ENCODE data around the gene PHYHIPL.
A peak's percentile ranks its signal among the peaks of the same experiment; 100 is the strongest.

PHYHIPL gene

GRCh38 chr10:59176241-59177030 is at the start of gene PHYHIPL:
Gene PHYHIPL, plus strand, starts transcription at chr10:59176643. Its CDS starts 211 bp downstream, at chr10:59176854.
- no peak for DNase-seq (ENCODE audit: low read depth, low spot score)

DNA sequence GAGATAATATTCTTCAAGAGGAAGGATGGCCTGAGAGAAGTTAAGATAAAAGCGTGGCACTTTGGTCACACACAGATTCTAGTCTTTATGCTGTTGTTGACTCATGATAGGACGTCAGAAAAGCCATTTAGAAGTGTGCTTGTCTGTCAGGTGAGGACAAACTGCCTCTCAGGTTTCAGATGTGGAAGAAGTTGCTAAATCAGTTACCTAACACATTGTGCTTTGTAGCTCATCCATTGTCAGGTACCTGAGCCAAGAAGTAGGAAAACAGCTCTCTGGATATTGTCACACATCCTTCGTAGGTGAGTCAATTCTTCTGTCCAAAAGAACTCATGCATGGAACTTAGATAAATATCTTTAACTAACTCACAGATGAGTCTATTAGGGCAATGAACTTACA is 49.5 kb upstream of the PHYHIPL start:
- no peak for DNase-seq (ENCODE audit: low read depth, low spot score)

GRCh38 chr10:59127991-59128390 is 48.5 kb upstream of the PHYHIPL start:
- no peak for DNase-seq (ENCODE audit: low read depth, low spot score)

DNA sequence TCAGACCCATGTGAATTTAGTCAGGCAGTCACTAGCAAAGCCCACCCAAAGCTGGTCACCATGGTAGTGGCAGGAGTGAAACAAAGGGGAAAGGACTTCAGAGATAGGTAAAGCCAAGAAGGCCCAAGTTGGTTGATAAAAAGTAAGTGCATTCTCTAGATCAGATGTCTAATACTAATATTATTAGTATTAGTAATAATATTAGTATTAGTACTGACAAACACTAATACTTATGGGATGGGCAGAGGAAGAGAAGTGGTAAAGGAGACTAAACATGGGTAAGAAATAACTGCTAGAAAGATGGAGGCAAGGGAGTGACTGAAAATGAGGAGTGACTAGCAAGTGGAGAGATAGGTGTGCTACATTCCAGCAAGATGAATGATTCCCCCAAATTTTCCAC is 46.6 kb upstream of the PHYHIPL start:
- DNase-seq (ENCODE audit: low read depth, low spot score): no peak

DNA sequence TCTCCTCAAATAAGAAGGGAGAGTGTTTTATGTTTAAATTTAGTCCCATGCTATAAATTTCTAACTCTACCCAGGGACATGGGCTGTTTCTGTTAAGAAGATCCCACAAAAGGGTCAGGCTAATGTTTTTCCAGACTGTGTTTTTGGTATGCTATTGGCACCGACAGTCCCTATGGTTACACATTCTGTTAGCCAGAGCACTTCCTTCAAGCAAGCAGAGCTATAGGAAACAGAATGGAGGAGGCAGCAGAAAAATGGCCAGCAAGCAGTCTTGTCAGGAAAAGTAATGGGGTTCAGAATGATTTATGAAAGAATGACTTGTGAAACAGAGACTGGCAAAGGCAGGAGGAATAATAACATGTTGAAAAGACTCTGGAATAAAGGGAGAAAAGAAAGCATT is 44.8 kb upstream of the PHYHIPL start:
- DNase-seq (ENCODE audit: low read depth, low spot score): no peak

GRCh38 chr10:59133841-59134593 is 42.4 kb upstream of the PHYHIPL start:
- DNase-seq (ENCODE audit: low read depth, low spot score): no peak

DNA sequence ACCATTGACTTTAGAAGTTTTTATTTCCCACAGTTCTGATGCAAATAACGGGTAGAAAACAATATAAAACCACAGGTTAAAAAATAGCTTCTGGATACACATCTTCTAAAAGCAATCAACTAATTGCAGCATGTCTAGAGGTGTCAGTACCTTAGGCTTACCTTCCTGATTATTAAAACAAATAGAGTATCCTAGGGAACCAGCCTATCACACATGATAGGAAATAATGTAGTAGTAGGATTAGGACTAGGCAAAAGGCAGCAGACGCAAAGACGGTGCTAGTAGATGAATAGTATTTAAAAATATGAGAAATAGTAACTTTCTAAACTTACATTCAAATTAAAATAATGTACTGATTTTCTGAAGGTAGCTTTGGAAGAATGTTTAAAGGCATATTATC is 41.7 kb upstream of the PHYHIPL start:
- no peak for DNase-seq (ENCODE audit: low read depth, low spot score)

DNA sequence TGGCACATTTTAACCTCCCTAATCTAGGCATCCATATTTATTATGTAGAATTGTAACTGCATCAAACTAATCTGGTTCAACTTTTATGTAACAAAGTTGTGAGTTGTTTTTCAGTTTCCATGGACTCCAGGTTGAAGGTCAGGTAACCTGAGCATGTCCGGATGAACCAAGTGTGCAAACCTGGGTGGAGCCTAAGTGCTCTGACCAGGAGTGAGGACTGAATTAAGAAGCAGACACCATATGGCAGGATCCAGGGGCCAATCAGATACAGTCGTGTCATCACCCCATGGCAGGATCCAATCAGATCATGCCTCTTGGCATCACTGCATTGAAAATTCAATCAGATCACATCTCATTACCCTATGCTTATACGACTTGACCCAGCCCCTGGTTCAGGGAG is 41.2 kb upstream of the PHYHIPL start:
- no peak for DNase-seq (ENCODE audit: low read depth, low spot score)

GRCh38 chr10:59138052-59138451 is 38.4 kb upstream of the PHYHIPL start:
- DNase-seq (ENCODE audit: low read depth, low spot score): no peak

GRCh38 chr10:59143544-59143943 is 32.9 kb upstream of the PHYHIPL start:
- no peak for DNase-seq (ENCODE audit: low read depth, low spot score)

GRCh38 chr10:59148701-59149100 is 27.7 kb upstream of the PHYHIPL start:
- DNase-seq (ENCODE audit: low read depth, low spot score): no peak

GRCh38 chr10:59155556-59155955 is 20.9 kb upstream of the PHYHIPL start:
- no peak for DNase-seq (ENCODE audit: low read depth, low spot score)

- DNase-seq (ENCODE audit: low read depth, low spot score): no peak
Measured at GRCh38 chr10:59167512-59167911, 8.9 kb upstream of the PHYHIPL start.

- DNase-seq (ENCODE audit: low read depth, low spot score): no peak
Measured at GRCh38 chr10:59172567-59172966, 3.9 kb upstream of the PHYHIPL start.

- DNase-seq (ENCODE audit: low read depth, low spot score): no peak
Measured at GRCh38 chr10:59173414-59173813, 3.0 kb upstream of the PHYHIPL start.

- DNase-seq (ENCODE audit: low read depth, low spot score): no peak
Measured at GRCh38 chr10:59175538-59176240, 754 bp upstream of the PHYHIPL start.

GRCh38 chr10:59177031-59177797 is 771 bp downstream of the PHYHIPL start:
- peak; percentile 51 for DNase-seq (ENCODE audit: low read depth, low spot score)

DNA sequence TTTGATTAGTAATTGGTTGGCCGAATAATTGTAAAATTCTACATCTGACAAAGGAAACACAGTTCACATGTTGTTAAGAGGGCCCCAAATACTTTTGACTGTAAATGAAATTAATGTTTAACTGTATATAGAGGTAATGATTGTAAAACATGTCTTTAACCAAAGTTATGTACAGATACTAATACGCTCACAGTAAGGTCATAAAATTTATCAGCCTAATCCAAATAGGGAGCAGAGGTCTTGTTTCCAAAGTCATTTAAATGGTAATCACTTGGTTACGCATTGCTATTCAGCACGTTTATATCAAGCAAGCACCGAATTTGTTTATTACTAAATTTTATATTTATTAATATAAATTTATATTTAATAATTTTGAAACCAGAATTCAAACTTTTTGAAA is 1.4 kb downstream of the PHYHIPL start:
- no peak for DNase-seq (ENCODE audit: low read depth, low spot score)

- no peak for DNase-seq (ENCODE audit: low read depth, low spot score)
Measured at GRCh38 chr10:59179068-59179467, 2.6 kb downstream of the PHYHIPL start.

- DNase-seq (ENCODE audit: low read depth, low spot score): no peak
Measured at GRCh38 chr10:59180689-59181270, 4.3 kb downstream of the PHYHIPL start.

DNA sequence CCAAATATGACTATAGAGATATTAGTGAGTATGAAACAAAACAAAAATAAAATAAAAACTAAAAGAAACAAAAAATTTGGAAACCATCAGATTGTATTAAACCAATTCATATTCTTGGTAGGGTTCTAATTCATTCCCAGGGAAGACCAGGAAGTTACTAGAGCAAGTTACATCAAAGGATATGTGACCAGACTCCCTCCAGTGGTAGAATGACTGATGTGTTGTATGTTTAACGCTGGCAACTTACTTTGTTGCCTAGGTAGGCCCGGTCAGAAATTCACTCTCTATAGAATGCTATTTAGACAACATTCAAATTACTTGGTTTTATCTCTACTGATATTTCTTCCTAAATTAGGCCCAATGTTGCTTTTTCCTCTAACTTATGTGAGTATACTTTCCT is 5.2 kb downstream of the PHYHIPL start:
- no peak for DNase-seq (ENCODE audit: low read depth, low spot score)
